Progenitor cell of endocrine pancreas (in vitro differentiated cells): ENCODE results near the gene PCDHB7. TPM values are rescaled to one million over a fixed set of nuclear protein-coding genes. Genes with fewer than 3 reads are reported as not detected.
A peak's percentile ranks its signal among the peaks of the same experiment; 100 is the strongest.
"Not testable (repeated sequence)": the region's sequence is repeated elsewhere in the genome, so short reads cannot be mapped to it uniquely, and the experiment has no call there.

ENCODE experiments used
- DNase-seq: peaks from one replicate; pipeline ENCODE4 v3.0.0; 2021; ENCODE audit warnings: low spot score; ENCODE audit not compliant: unreplicated experiment
- H3K27ac Mint-ChIP-seq: 2 replicates; pipeline ENCODE4 v1.8.0; 2021; ENCODE audit warnings: mild to moderate bottlenecking, moderate library complexity, mixed read lengths
- H3K27me3 Mint-ChIP-seq: 2 replicates; pipeline ENCODE4 v1.8.0; 2021; ENCODE audit warnings: mixed read lengths
- H3K36me3 Mint-ChIP-seq: 2 replicates; pipeline ENCODE4 v1.8.0; 2022; ENCODE audit warnings: mixed read lengths; ENCODE audit not compliant: insufficient read depth
- H3K4me1 Mint-ChIP-seq: 2 replicates; pipeline ENCODE4 v1.8.0; 2021; ENCODE audit warnings: low read depth, mixed read lengths
- H3K4me3 Mint-ChIP-seq: 2 replicates; pipeline ENCODE4 v1.8.0; 2021; ENCODE audit warnings: low read depth, mild to moderate bottlenecking, moderate library complexity, mixed read lengths
- H3K9me3 Mint-ChIP-seq: 2 replicates; pipeline ENCODE4 v1.8.0; 2021; ENCODE audit warnings: low read depth, mixed read lengths
- total RNA-seq: library from RNA; stranded (reverse); gene quantifications from 2 replicates; pipeline ENCODE4 v1.2.1, GENCODE V29; 2021
- TF ChIP-seq, protein P1 (sequence below): fragments of 200-600 bp; sonication (generic); IDR thresholded peaks from one replicate; pipeline ENCODE4 v1.5.0; 2021; ENCODE audit warnings: antibody characterized with exemption, mild to moderate bottlenecking; ENCODE audit not compliant: unreplicated experiment

Gene PCDHB7
- total RNA-seq, 1 donor from 2014 or later: 0.93 TPM

DNA sequence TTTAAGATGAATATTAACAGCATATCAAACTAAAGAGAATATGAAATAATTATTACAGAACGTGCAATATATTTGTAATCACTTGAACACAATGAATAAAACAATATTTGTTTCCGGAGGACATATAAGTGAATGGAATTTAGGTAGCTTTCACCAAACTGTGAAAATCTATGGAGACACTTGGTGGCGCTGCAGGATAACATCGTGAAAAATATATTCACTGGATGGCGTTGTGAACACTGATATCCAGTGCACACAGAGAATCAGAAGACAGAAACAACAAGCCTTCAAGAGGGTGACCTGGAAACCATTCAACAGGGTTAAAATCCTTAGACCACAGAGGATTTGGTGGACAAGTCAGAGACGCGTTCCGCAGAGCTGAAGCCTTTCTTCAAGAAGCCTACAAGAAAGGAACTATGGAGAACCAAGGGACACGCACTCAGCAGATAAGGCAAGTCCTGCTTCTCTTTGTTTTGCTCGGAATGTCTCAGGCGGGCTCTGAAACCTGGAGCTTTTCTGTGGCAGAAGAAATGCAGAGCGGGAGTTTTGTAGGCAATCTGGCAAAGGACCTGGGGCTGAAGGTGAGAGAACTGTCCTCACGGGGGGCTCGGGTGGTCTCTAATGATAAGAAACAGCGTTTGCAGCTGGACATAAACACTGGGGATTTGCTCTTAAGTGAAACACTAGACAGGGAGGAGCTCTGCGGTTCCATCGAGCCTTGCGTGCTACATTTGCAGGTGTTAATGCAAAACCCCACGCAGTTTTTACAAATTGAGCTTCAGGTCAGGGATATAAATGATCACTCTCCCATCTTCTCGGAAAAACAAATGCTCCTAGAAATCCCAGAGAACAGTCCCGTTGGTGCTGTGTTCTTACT lies 27.2 kb downstream of the PCDHB7 start, which contains the start of gene PCDHB11:
Gene PCDHB11 (plus strand): TSS at position 269 of the 877 bp plus-strand sequence. CDS start 148 bp downstream, at position 417.
- Mint-ChIP-seq H3K27ac (peak within 1 kb of the TSS; percentile 83), H3K27me3 (no peaks in the 10 kb centered on the region), H3K4me3 (peak within 1 kb of the TSS; percentile 63), H3K9me3 (peaks cover 34% of the 10 kb centered on the region), H3K4me1 (no peaks in the 10 kb centered on the region), H3K36me3 (peaks cover 27% of the 10 kb centered on the region)
- no peak for DNase-seq
- TF ChIP-seq, protein P1, sequence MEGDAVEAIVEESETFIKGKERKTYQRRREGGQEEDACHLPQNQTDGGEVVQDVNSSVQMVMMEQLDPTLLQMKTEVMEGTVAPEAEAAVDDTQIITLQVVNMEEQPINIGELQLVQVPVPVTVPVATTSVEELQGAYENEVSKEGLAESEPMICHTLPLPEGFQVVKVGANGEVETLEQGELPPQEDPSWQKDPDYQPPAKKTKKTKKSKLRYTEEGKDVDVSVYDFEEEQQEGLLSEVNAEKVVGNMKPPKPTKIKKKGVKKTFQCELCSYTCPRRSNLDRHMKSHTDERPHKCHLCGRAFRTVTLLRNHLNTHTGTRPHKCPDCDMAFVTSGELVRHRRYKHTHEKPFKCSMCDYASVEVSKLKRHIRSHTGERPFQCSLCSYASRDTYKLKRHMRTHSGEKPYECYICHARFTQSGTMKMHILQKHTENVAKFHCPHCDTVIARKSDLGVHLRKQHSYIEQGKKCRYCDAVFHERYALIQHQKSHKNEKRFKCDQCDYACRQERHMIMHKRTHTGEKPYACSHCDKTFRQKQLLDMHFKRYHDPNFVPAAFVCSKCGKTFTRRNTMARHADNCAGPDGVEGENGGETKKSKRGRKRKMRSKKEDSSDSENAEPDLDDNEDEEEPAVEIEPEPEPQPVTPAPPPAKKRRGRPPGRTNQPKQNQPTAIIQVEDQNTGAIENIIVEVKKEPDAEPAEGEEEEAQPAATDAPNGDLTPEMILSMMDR: peak; percentile 32

DNA sequence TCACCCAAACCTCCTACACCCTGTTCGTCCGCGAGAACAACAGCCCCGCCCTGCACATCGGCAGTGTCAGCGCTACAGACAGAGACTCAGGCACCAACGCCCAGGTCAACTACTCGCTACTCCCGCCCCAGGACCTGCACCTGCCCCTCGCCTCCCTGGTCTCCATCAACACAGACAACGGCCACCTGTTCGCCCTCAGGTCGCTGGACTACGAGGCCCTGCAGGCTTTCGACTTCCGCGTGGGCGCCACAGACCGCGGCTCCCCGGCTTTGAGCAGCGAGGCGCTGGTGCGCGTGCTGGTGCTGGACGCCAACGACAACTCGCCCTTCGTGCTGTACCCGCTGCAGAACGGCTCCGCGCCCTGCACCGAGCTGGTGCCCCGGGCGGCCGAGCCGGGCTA lies 28.7 kb downstream of the PCDHB7 start:
- not testable (repeated sequence) for H3K27me3 Mint-ChIP-seq
- Mint-ChIP-seq H3K36me3 (peaks cover 26% of the 10 kb centered on the region), H3K9me3 (peaks cover 30% of the 10 kb centered on the region)

DNA sequence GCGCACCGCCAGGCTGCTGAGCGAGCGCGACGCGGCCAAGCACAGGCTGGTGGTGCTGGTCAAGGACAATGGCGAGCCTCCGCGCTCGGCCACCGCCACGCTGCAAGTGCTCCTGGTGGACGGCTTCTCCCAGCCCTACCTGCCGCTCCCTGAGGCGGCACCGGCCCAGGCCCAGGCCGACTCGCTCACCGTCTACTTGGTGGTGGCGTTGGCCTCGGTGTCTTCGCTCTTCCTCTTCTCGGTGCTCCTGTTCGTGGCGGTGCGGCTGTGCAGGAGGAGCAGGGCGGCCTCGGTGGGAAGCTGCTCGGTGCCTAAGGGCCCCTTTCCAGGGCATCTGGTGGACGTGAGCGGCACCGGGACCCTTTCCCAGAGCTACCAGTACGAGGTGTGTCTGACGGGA lies 29.2 kb downstream of the PCDHB7 start:
- not testable (repeated sequence) for DNase-seq, H3K27me3 Mint-ChIP-seq, H3K4me1 Mint-ChIP-seq, H3K27ac Mint-ChIP-seq
- Mint-ChIP-seq H3K36me3 (peaks cover 24% of the 10 kb centered on the region), H3K4me3 (peak overlapping the region; percentile 19), H3K9me3 (peaks cover 24% of the 10 kb centered on the region)

More for the DNA sequence above, 28.7 kb downstream of the PCDHB7 start:
- DNase-seq, H3K4me1 Mint-ChIP-seq, H3K4me3 Mint-ChIP-seq, H3K27ac Mint-ChIP-seq: not testable (repeated sequence)

DNA sequence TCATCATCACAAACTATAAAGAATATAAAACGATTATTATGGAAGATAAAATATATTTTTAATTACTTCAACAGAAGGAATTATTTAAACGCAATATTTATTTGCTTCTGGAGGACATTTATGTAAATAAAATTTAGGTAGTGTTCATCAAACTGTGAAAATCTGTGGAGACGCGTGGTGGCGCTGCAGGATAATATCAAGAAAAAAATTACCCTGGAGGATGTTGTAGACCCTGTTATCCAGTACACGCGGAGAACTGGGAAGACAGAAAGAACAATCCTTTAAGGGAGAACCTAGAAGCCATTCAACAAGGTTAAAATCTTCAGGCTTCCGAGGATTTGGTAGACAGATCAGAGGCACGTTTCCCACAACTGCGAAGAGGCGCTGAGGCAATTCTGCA lies 36.0 kb downstream of the PCDHB7 start, which contains the start of gene PCDHB12:
Gene PCDHB12 (plus strand): TSS at position 242 of the 400 bp plus-strand sequence. CDS start 189 bp downstream, outside the sequence.
- Mint-ChIP-seq H3K27me3 (no peaks in the 10 kb centered on the region), H3K9me3 (peaks cover 30% of the 10 kb centered on the region), H3K4me3 (peak within 1 kb of the TSS; percentile 74), H3K27ac (peak within 1 kb of the TSS; percentile 76), H3K4me1 (no peaks in the 10 kb centered on the region), H3K36me3 (peaks cover 25% of the 10 kb centered on the region)
- TF ChIP-seq, protein P1: peak; percentile 41
- no peak for DNase-seq

DNA sequence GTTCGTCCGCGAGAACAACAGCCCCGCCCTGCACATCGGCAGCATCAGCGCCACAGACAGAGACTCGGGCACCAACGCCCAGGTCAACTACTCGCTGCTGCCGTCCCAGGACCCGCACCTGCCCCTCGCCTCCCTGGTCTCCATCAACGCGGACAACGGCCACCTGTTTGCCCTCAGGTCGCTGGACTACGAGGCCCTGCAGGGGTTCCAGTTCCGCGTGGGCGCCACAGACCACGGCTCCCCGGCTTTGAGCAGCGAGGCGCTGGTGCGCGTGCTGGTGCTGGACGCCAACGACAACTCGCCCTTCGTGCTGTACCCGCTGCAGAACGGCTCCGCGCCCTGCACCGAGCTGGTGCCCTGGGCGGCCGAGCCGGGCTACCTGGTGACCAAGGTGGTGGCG lies 37.8 kb downstream of the PCDHB7 start:
- not testable (repeated sequence) for H3K4me3 Mint-ChIP-seq, H3K27me3 Mint-ChIP-seq, H3K27ac Mint-ChIP-seq, H3K4me1 Mint-ChIP-seq, DNase-seq
- H3K9me3 Mint-ChIP-seq: peaks cover 38% of the 10 kb centered on the region
- peaks cover 36% of the 10 kb centered on the region for H3K36me3 Mint-ChIP-seq

DNA sequence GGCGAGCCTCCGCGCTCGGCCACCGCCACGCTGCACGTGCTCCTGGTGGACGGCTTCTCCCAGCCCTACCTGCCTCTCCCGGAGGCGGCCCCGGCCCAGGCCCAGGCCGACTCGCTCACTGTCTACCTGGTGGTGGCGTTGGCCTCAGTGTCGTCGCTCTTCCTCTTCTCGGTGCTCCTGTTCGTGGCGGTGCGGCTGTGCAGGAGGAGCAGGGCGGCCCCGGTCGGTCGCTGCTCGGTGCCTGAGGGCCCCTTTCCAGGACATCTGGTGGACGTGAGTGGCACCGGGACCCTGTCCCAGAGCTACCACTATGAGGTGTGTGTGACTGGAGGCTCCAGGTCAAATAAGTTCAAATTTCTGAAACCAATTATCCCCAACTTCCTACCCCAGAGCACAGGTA lies 38.4 kb downstream of the PCDHB7 start:
- not testable (repeated sequence) for DNase-seq, H3K27ac Mint-ChIP-seq, H3K27me3 Mint-ChIP-seq, H3K4me3 Mint-ChIP-seq, H3K4me1 Mint-ChIP-seq
- Mint-ChIP-seq H3K9me3 (peaks cover 39% of the 10 kb centered on the region), H3K36me3 (peaks cover 35% of the 10 kb centered on the region)

DNA sequence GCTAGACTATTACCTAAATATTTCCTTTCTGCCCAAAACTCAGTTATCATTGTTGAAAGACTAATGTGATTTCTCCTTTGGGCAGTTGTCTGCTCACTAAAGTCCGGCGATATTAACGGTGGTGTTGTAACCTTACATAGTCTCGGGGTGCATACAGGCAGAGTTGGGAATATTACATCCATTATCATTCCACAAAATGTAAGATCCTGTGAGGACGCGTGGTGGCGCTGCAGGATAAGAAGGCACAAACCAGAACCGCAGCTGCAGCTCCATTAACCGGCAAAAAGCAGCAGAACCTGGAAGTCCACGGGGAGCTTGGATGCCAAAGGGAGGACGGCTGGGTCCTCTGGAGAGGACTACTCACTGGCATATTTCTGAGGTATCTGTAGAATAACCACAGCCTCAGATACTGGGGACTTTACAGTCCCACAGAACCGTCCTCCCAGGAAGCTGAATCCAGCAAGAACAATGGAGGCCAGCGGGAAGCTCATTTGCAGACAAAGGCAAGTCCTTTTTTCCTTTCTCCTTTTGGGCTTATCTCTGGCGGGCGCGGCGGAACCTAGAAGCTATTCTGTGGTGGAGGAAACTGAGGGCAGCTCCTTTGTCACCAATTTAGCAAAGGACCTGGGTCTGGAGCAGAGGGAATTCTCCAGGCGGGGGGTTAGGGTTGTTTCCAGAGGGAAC lies 41.4 kb downstream of the PCDHB7 start, which contains the start of gene PCDHB13:
Gene PCDHB13 (plus strand): TSS at position 264 of the 684 bp plus-strand sequence. CDS start 205 bp downstream, at position 469.
- H3K27me3 Mint-ChIP-seq, H3K27ac Mint-ChIP-seq, DNase-seq, H3K4me1 Mint-ChIP-seq: not testable (repeated sequence)
- peak within 1 kb of the TSS; percentile 60 for H3K4me3 Mint-ChIP-seq
- TF ChIP-seq, protein P1: peak; percentile 23
- peaks cover 46% of the 10 kb centered on the region for H3K9me3 Mint-ChIP-seq
- H3K36me3 Mint-ChIP-seq: peaks cover 45% of the 10 kb centered on the region

DNA sequence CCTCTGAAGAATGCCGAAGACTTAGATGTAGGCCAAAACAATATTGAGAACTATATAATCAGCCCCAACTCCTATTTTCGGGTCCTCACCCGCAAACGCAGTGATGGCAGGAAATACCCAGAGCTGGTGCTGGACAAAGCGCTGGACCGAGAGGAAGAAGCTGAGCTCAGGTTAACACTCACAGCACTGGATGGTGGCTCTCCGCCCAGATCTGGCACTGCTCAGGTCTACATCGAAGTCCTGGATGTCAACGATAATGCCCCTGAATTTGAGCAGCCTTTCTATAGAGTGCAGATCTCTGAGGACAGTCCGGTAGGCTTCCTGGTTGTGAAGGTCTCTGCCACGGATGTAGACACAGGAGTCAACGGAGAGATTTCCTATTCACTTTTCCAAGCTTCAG lies 42.1 kb downstream of the PCDHB7 start:
- H3K27me3 Mint-ChIP-seq, DNase-seq, H3K4me1 Mint-ChIP-seq, H3K27ac Mint-ChIP-seq, H3K4me3 Mint-ChIP-seq: not testable (repeated sequence)
- H3K36me3 Mint-ChIP-seq: peaks cover 43% of the 10 kb centered on the region
- peaks cover 45% of the 10 kb centered on the region for H3K9me3 Mint-ChIP-seq

DNA sequence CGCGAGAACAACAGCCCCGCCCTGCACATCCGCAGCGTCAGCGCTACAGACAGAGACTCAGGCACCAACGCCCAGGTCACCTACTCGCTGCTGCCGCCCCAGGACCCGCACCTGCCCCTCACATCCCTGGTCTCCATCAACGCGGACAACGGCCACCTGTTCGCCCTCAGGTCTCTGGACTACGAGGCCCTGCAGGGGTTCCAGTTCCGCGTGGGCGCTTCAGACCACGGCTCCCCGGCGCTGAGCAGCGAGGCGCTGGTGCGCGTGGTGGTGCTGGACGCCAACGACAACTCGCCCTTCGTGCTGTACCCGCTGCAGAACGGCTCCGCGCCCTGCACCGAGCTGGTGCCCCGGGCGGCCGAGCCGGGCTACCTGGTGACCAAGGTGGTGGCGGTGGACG lies 43.1 kb downstream of the PCDHB7 start:
- H3K27me3 Mint-ChIP-seq, H3K4me3 Mint-ChIP-seq, H3K4me1 Mint-ChIP-seq, H3K27ac Mint-ChIP-seq, DNase-seq: not testable (repeated sequence)
- Mint-ChIP-seq H3K9me3 (peaks cover 45% of the 10 kb centered on the region), H3K36me3 (peaks cover 40% of the 10 kb centered on the region)
